ENCODE results near the gene MUC21. TPM values are rescaled to one million over a fixed set of nuclear protein-coding genes. Genes with fewer than 3 reads are reported as not detected.

Gene MUC21
- total and polyA plus RNA-seq, 9 of the 15 experiments (the other 6 are each of a cell fraction or from before 2014, with no cell fraction given), result not detected

GRCh38 chr6:30979690-30980089 lies 3.8 kb upstream of the MUC21 start:
- ChIA-PET POLR2A (no interaction called here), CTCF (ENCODE audit: low intra/inter-chr PET ratio) (no interaction called here)
- no TSS peak for BruUV-seq (replicated peaks)
- no peaks in the 10 kb centered on the region for H3K4me1 ChIP-seq (replicated peaks in 1 of 2; ENCODE audit: control insufficient read depth in 2 of 2, insufficient read depth in 2 of 2, low read length in 2 of 2)
- DNase-seq (ENCODE audit: extremely low read depth in 1 of 4, low spot score in 3 of 4) (no peak), ATAC-seq (no peak), FAIRE-seq (no peak)
- 0% methylated on average over 4 of the region's 4 CpGs for WGBS (ENCODE audit: insufficient coverage, low coverage, missing lambda C conversion rate)
- in situ Hi-C loops (cut with MboI), result no loop called here
- intact Hi-C loops (cut with micrococcal nuclease), result no loop called here
- H3K9ac ChIP-seq (ENCODE audit: insufficient read depth in 1 of 2, low read depth in 2 of 2, low read length in 2 of 2), result no peak overlapping the region
- no peaks in the 10 kb centered on the region for H3K9me3 ChIP-seq (replicated peaks; ENCODE audit: control insufficient read depth, insufficient read depth, low read depth, low read length)
- no peak overlapping the region for H3K4me2 ChIP-seq (ENCODE audit: insufficient read depth, low read length)
- no peaks in the 10 kb centered on the region for H4K20me1 ChIP-seq (replicated peaks; ENCODE audit: control insufficient read depth, insufficient read depth, low read length)
- H2AFZ ChIP-seq (ENCODE audit: low read depth, low read length), result no peak overlapping the region
- no peak overlapping the region for H3K4me3 ChIP-seq
- H3K27ac ChIP-seq (ENCODE audit: extremely low read depth, low read depth, low read length), result no peak overlapping the region
- no peaks in the 10 kb centered on the region for H3K36me3 ChIP-seq (ENCODE audit: control insufficient read depth, insufficient read depth, low read length)
- H3K9me1 ChIP-seq (ENCODE audit: control insufficient read depth, insufficient read depth, low read length), result no peaks in the 10 kb centered on the region
- H3K27me3 ChIP-seq (ENCODE audit: control insufficient read depth in 2 of 2, insufficient read depth in 2 of 2, low read length in 2 of 2), result peaks cover 36 to 49% of the 10 kb centered on the region in 2 experiments
- H3K79me2 ChIP-seq (ENCODE audit: control insufficient read depth, insufficient read depth, low read length), result no peaks in the 10 kb centered on the region
- TF ChIP-seq ZNF57 (CRISPR knock-in tag; IDR thresholded peaks at IDR 0.05) (no peak), PML (IDR thresholded peaks at IDR 0.05; ENCODE audit: low read length) (no peak), SIN3B (IDR thresholded peaks at IDR 0.05; ENCODE audit: low read depth) (no peak), EGR1 (conservative IDR thresholded peaks at IDR 0.05) (no peak), ATF6 (CRISPR knock-in tag; IDR thresholded peaks at IDR 0.05) (no peak), PURB (CRISPR knock-in tag; IDR thresholded peaks at IDR 0.05; ENCODE audit: low read depth) (no peak), ZNF551 (CRISPR knock-in tag; IDR thresholded peaks at IDR 0.05) (no peak), CREB3 (tag; conservative IDR thresholded peaks at IDR 0.05; ENCODE audit: low read depth) (no peak), ZFP1 (CRISPR knock-in tag; IDR thresholded peaks at IDR 0.05) (no peak), THRAP3 (IDR thresholded peaks at IDR 0.05; ENCODE audit: borderline replicate concordance) (no peak), E2F3 (CRISPR knock-in tag; IDR thresholded peaks at IDR 0.05) (no peak)
- TF ChIP-seq, protein P1, sequence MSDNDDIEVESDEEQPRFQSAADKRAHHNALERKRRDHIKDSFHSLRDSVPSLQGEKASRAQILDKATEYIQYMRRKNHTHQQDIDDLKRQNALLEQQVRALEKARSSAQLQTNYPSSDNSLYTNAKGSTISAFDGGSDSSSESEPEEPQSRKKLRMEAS (CRISPR knock-in tag; IDR thresholded peaks at IDR 0.05), result no peak
- TF ChIP-seq, protein P2, sequence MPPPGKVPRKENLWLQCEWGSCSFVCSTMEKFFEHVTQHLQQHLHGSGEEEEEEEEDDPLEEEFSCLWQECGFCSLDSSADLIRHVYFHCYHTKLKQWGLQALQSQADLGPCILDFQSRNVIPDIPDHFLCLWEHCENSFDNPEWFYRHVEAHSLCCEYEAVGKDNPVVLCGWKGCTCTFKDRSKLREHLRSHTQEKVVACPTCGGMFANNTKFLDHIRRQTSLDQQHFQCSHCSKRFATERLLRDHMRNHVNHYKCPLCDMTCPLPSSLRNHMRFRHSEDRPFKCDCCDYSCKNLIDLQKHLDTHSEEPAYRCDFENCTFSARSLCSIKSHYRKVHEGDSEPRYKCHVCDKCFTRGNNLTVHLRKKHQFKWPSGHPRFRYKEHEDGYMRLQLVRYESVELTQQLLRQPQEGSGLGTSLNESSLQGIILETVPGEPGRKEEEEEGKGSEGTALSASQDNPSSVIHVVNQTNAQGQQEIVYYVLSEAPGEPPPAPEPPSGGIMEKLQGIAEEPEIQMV (tag; conservative IDR thresholded peaks at IDR 0.05; ENCODE audit: low read depth), result no peak
